Osteoblast (primary cell): Measurements from ENCODE around the gene ANKRD34B. TPM values are rescaled to one million over a fixed set of nuclear protein-coding genes. Genes with fewer than 3 reads are reported as not detected.

Experiments
- DNase-seq: peaks from one replicate; pipeline ENCODE4 v3.0.0; 2011; ENCODE audit warnings: low spot score, mixed read lengths; ENCODE audit not compliant: insufficient read length; ENCODE audit errors: missing footprints
- H2AFZ ChIP-seq: 2 replicates; pipeline ENCODE4 v1.6.0; 2011; ENCODE audit warnings: mild to moderate bottlenecking, low read length
- H3K27ac ChIP-seq: 2 replicates; pipeline ENCODE4 v1.5.1; 2011; ENCODE audit warnings: mild to moderate bottlenecking, low read depth, low read length, moderate library complexity
- H3K27me3 ChIP-seq: 2 replicates; pipeline ENCODE4 v1.6.0; 2012; ENCODE audit warnings: mild to moderate bottlenecking, control low read depth, inconsistent platforms, low read length, moderate library complexity; ENCODE audit not compliant: insufficient read depth
- H3K36me3 ChIP-seq: 2 replicates; pipeline ENCODE4 v1.5.1; 2011; ENCODE audit warnings: mild to moderate bottlenecking, low read length, control low read depth, moderate library complexity; ENCODE audit not compliant: insufficient read depth
- H3K4me1 ChIP-seq: 2 replicates; pipeline ENCODE4 v1.5.1; 2011; ENCODE audit warnings: mild to moderate bottlenecking, low read length, control low read depth, moderate library complexity; ENCODE audit not compliant: insufficient read depth
- H3K4me2 ChIP-seq: 2 replicates; pipeline ENCODE4 v1.6.0; 2011; ENCODE audit warnings: mild to moderate bottlenecking, low read length; ENCODE audit not compliant: insufficient read depth
- H3K4me3 ChIP-seq: fragments of 200-600 bp; sonication (generic); 3 replicates; pipeline ENCODE4 v1.5.1; 2012; ENCODE audit warnings: mild to moderate bottlenecking, low read length, inconsistent platforms; ENCODE audit not compliant: insufficient read depth
- H3K79me2 ChIP-seq: 2 replicates; pipeline ENCODE4 v1.6.0; 2012; ENCODE audit warnings: mild to moderate bottlenecking, low read length, control low read depth, inconsistent platforms; ENCODE audit not compliant: insufficient read depth
- H3K9me3 ChIP-seq: 2 replicates; pipeline ENCODE4 v1.5.1; 2011; ENCODE audit warnings: low read depth, low read length, control low read depth
- H4K20me1 ChIP-seq: 2 replicates; pipeline ENCODE4 v1.6.0; 2012; ENCODE audit warnings: mild to moderate bottlenecking, low read length, control low read depth; ENCODE audit not compliant: insufficient read depth
- total RNA-seq: library from RNA; depleted of rRNA; stranded (reverse); fragments of >200 nt; gene quantifications from 2 replicates; pipeline ENCODE4 v1.2.3, GENCODE V29; 2012
- TF ChIP-seq, protein P1 (sequence below): IDR thresholded peaks from 2 replicates; pipeline ENCODE4 v1.5.1; 2011; ENCODE audit warnings: mild to moderate bottlenecking, low read depth, low read length, moderate library complexity; ENCODE audit errors: extremely low read depth

The ANKRD34B gene
- total RNA-seq, 1 donor: not detected

DNA sequence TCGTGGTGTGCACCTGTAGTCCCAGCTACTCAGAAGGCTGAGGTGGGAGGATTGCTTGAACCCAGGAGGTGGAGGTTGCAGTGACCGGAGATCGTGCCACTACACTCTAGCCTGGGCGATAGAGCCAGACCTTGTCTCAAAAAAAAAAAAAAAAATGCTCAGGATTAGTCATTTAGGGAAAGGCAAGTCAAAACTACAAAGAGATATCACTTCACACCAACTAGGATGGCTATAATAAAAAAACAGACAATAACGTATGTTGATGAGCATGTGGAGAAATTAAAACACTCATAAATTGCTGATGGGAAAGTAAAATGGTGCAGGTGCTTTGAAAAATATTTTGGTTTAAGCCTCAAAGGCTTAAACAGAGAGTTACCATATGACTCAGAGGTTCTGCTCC lies 6.3 kb upstream of the ANKRD34B start:
- Histone ChIP-seq H3K9me3 (peaks cover 4% of the 10 kb centered on the region), H3K79me2 (no peaks in the 10 kb centered on the region), H4K20me1 (no peaks in the 10 kb centered on the region), H3K27ac (no peak overlapping the region), H2AFZ (no peak overlapping the region), H3K4me2 (no peak overlapping the region), H3K36me3 (no peaks in the 10 kb centered on the region), H3K27me3 (peaks cover 47% of the 10 kb centered on the region), H3K4me3 (no peak overlapping the region), H3K4me1 (no peaks in the 10 kb centered on the region)
- no peak for DNase-seq
- TF ChIP-seq, protein P1, sequence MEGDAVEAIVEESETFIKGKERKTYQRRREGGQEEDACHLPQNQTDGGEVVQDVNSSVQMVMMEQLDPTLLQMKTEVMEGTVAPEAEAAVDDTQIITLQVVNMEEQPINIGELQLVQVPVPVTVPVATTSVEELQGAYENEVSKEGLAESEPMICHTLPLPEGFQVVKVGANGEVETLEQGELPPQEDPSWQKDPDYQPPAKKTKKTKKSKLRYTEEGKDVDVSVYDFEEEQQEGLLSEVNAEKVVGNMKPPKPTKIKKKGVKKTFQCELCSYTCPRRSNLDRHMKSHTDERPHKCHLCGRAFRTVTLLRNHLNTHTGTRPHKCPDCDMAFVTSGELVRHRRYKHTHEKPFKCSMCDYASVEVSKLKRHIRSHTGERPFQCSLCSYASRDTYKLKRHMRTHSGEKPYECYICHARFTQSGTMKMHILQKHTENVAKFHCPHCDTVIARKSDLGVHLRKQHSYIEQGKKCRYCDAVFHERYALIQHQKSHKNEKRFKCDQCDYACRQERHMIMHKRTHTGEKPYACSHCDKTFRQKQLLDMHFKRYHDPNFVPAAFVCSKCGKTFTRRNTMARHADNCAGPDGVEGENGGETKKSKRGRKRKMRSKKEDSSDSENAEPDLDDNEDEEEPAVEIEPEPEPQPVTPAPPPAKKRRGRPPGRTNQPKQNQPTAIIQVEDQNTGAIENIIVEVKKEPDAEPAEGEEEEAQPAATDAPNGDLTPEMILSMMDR: no peak

DNA sequence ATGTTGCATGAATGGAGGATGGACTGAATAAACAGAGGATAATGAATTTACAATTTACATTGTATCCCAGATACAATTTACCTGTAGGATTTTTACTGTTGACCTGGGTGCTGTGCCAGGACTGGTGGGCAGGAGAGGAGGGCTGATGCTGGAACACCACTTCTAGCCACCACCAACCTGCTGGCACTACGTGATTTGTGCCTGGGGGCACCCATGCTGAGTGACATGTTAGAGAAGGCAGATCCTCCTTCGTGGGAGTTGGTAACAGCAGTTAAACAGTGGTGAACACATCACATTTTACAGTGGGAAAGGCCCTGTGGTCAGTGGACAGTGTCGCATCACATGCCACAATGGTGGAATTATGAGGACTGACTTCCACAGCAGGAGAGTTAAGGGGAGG lies 3.0 kb upstream of the ANKRD34B start:
- DNase-seq: no peak
- TF ChIP-seq, protein P1: no peak
- H3K4me3 ChIP-seq: no peak overlapping the region
- H3K4me2 ChIP-seq: no peak overlapping the region
- no peak overlapping the region for H2AFZ ChIP-seq
- no peaks in the 10 kb centered on the region for H3K79me2 ChIP-seq
- no peaks in the 10 kb centered on the region for H3K36me3 ChIP-seq
- H3K27ac ChIP-seq: no peak overlapping the region
- no peaks in the 10 kb centered on the region for H4K20me1 ChIP-seq
- peaks cover 4% of the 10 kb centered on the region for H3K9me3 ChIP-seq
- peaks cover 71% of the 10 kb centered on the region for H3K27me3 ChIP-seq
- no peaks in the 10 kb centered on the region for H3K4me1 ChIP-seq

DNA sequence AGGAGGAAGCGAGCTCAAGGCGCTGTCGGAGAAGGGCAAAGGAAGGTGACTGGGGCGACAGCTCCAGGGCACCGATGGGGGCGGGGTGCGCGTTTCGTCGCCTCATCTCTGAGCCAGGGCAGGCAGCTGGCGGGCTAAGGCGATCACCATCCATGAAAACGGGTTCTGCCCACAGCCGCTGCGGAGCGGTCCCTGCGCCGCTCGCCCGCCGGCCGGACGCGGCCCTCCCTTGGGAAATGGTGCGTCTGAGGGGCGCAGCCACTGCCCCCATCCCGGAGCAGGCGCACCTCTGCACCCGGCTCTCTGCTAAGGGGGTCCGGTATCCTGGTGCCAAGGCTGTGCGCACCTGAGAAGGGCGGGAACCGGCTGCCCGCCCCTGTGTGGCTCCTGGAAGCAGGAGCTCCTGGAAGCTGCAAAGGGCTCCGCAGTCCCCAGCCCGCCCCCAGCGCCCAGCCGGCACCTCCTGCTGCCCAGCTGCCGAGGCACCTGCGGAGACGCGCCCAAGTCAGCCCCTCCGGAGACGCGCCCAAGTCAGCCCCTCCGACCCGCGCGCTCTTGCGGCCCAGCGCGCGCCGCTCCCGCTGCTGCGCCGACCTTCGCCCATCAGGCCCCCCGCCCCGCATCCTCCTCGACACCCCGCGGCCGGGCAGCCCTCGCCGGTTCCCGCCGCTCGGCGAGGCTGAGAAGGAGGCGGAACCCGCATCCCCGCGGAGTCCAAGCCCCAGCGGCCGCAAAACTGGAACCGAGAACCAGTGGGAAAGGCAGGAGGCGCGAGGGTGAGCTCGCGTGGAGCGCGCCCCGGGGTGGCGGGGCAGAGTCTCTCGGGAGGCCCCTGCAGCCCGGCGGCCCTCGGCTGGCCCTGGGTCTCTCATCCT lies 757 bp downstream of the ANKRD34B start:
- H3K9me3 ChIP-seq: peaks cover 4% of the 10 kb centered on the region
- H4K20me1 ChIP-seq: no peaks in the 10 kb centered on the region
- H3K27ac ChIP-seq: no peak overlapping the region
- TF ChIP-seq, protein P1: no peak
- peaks cover 78% of the 10 kb centered on the region for H3K27me3 ChIP-seq
- H3K79me2 ChIP-seq: no peaks in the 10 kb centered on the region
- no peaks in the 10 kb centered on the region for H3K4me1 ChIP-seq
- H2AFZ ChIP-seq: no peak overlapping the region
- peak overlapping the region; percentile 66 for H3K4me2 ChIP-seq
- H3K4me3 ChIP-seq: peak overlapping the region; percentile 52
- DNase-seq: peak; percentile 68
- H3K36me3 ChIP-seq: no peaks in the 10 kb centered on the region

DNA sequence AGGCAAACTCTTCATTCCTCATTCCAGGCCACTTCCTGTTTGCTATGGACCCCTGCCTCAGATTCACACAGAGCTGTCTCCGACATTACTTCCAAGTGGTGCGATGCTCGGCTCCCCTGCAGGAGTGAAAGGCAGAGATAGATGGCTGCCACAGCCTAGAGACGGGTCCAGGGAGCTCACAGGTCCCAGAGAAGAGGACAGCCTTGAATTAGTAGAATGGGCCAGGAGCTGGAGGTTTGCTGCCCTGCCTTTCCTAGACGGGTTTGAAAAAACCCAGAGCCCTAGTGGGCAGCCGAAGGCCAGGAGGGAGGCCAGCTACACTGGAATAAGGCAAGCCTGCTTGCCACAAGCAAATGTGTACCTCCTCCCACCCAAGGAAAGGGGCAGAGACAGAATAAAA lies 1.8 kb downstream of the ANKRD34B start:
- no peak overlapping the region for H2AFZ ChIP-seq
- no peaks in the 10 kb centered on the region for H3K79me2 ChIP-seq
- H3K36me3 ChIP-seq: no peaks in the 10 kb centered on the region
- DNase-seq: peak; percentile 30
- H3K27ac ChIP-seq: no peak overlapping the region
- no peak overlapping the region for H3K4me3 ChIP-seq
- H3K4me1 ChIP-seq: no peaks in the 10 kb centered on the region
- TF ChIP-seq, protein P1: no peak
- no peaks in the 10 kb centered on the region for H4K20me1 ChIP-seq
- H3K27me3 ChIP-seq: peaks cover 84% of the 10 kb centered on the region
- H3K4me2 ChIP-seq: no peak overlapping the region
- peaks cover 4% of the 10 kb centered on the region for H3K9me3 ChIP-seq
